MCF 10A (cell line): ENCODE results near the gene PRSS50. TPM values are rescaled to one million over a fixed set of nuclear protein-coding genes. Genes with fewer than 3 reads are reported as not detected.
"Not testable (repeated sequence)": the region's sequence is repeated elsewhere in the genome, so short reads cannot be mapped to it uniquely, and the experiment has no call there.

Source experiments
- BruUV-seq: library from RNA; stranded (reverse); fragments of 400-500 nt; replicated peaks from 2 replicates; lab custom pipeline; 2021; lab: Mats Ljungman, UMichigan
- CTCF ChIA-PET: fragments of 300-600 bp; sonication (Branson Sonifier 250); formaldehyde crosslinking; extraction: SDS; loops from one replicate; lab custom pipeline; 2021; ENCODE audit warnings: antibody characterized with exemption, inconsistent platforms; lab: Yijun Ruan, JAX
- POLR2A ChIA-PET: fragments of 300-600, 350-650 bp; sonication (Branson Sonifier 250); formaldehyde crosslinking; extraction: SDS; loops from one replicate; lab custom pipeline; 2020; ENCODE audit warnings: antibody characterized with exemption, inconsistent platforms; lab: Yijun Ruan, JAX
- DNase-seq: peaks from one replicate; pipeline ENCODE4 v3.0.0-alpha.2; 2018; ENCODE audit not compliant: unreplicated experiment
- H3K27ac Mint-ChIP-seq: one replicate; pipeline ENCODE4 v1.8.0; 2022; ENCODE audit warnings: mild to moderate bottlenecking, low read depth, mixed read lengths; ENCODE audit not compliant: unreplicated experiment
- H3K27me3 Mint-ChIP-seq: one replicate; pipeline ENCODE4 v1.8.0; 2022; ENCODE audit warnings: mixed read lengths; ENCODE audit not compliant: insufficient read depth, unreplicated experiment
- H3K36me3 Mint-ChIP-seq: one replicate; pipeline ENCODE4 v1.8.0; 2022; ENCODE audit warnings: mild to moderate bottlenecking, moderate library complexity, mixed read lengths; ENCODE audit not compliant: insufficient read depth, unreplicated experiment
- H3K4me1 Mint-ChIP-seq: one replicate; pipeline ENCODE4 v1.8.0; 2022; ENCODE audit warnings: mixed read lengths; ENCODE audit not compliant: insufficient read depth, unreplicated experiment
- H3K4me3 Mint-ChIP-seq: one replicate; pipeline ENCODE4 v1.8.0; 2022; ENCODE audit warnings: mild to moderate bottlenecking, moderate library complexity, mixed read lengths; ENCODE audit not compliant: unreplicated experiment
- H3K9me3 Mint-ChIP-seq: one replicate; pipeline ENCODE4 v1.8.0; 2022; ENCODE audit warnings: mixed read lengths; ENCODE audit not compliant: unreplicated experiment
- CTCF ChIP-seq: fragments of 200-600 bp; IDR thresholded peaks from one replicate; pipeline ENCODE4 v1.8.0; 2022; ENCODE audit warnings: antibody characterized with exemption, mild to moderate bottlenecking; ENCODE audit not compliant: unreplicated experiment
- intact Hi-C: fragments of 100-400 bp; cut with micrococcal nuclease; formaldehyde crosslinking; loops from 2 replicates; pipeline ENCODE4 v1.14.1; 2022
- total RNA-seq: library from RNA; stranded (reverse); gene quantifications from 2 replicates; pipeline ENCODE4 v1.2.3, GENCODE V29; 2022

PRSS50 gene
- total RNA-seq, 1 experiment from 2014 or later: not detected

GRCh38 chr3:46759239-46760167 lies 41.8 kb upstream of the PRSS50 start:
- ChIA-PET CTCF (no interaction called here), POLR2A (no interaction called here)
- no peak for TF ChIP-seq CTCF
- Mint-ChIP-seq H3K27me3 (peaks cover 12% of the 10 kb centered on the region), H3K9me3 (peaks cover 7% of the 10 kb centered on the region), H3K27ac (no peak overlapping the region), H3K4me3 (no peak overlapping the region), H3K4me1 (no peaks in the 10 kb centered on the region), H3K36me3 (no peaks in the 10 kb centered on the region)
- intact Hi-C loops: no loop called here
- no TSS peak for BruUV-seq
- DNase-seq: no peak

- Mint-ChIP-seq H3K9me3 (no peaks in the 10 kb centered on the region), H3K4me3 (no peak overlapping the region), H3K27ac (no peak overlapping the region), H3K4me1 (no peaks in the 10 kb centered on the region), H3K27me3 (peaks cover 12% of the 10 kb centered on the region), H3K36me3 (no peaks in the 10 kb centered on the region)
- BruUV-seq: no TSS peak
- POLR2A ChIA-PET: interaction anchor here (0.6 kb wide), 1 partner anchor 49 kb away, joined by 3 read pairs; no protein-coding TSS in a partner anchor
- CTCF ChIA-PET: interaction anchor here (0.8 kb wide), 1 partner anchor 268 kb away, joined by 4 read pairs; no protein-coding TSS in a partner anchor
- TF ChIP-seq CTCF: no peak
- intact Hi-C loops: no loop called here
- no peak for DNase-seq
Measured at GRCh38 chr3:46756642-46757041, 39.0 kb upstream of the PRSS50 start.

- DNase-seq: no peak
- no peak overlapping the region for H3K27ac Mint-ChIP-seq
- intact Hi-C loops: no loop called here
- TF ChIP-seq CTCF: no peak
- no peak overlapping the region for H3K4me3 Mint-ChIP-seq
- H3K27me3 Mint-ChIP-seq: peaks cover 12% of the 10 kb centered on the region
- CTCF ChIA-PET: no interaction called here
- H3K36me3 Mint-ChIP-seq: no peaks in the 10 kb centered on the region
- POLR2A ChIA-PET: no interaction called here
- BruUV-seq: no TSS peak
- H3K4me1 Mint-ChIP-seq: no peaks in the 10 kb centered on the region
- no peaks in the 10 kb centered on the region for H3K9me3 Mint-ChIP-seq
Measured at GRCh38 chr3:46755646-46756045, 38.0 kb upstream of the PRSS50 start.

GRCh38 chr3:46753127-46753526 lies 35.5 kb upstream of the PRSS50 start:
- BruUV-seq, H3K27ac Mint-ChIP-seq, H3K9me3 Mint-ChIP-seq, H3K4me1 Mint-ChIP-seq, intact Hi-C loops, H3K4me3 Mint-ChIP-seq, CTCF ChIA-PET, POLR2A ChIA-PET, H3K36me3 Mint-ChIP-seq, DNase-seq: not testable (repeated sequence)
- H3K27me3 Mint-ChIP-seq: peaks cover 23% of the 10 kb centered on the region
